ENCODE results near the gene PTPRN2. TPM values are rescaled to one million over a fixed set of nuclear protein-coding genes. Genes with fewer than 3 reads are reported as not detected.

The PTPRN2 gene
- total and polyA plus RNA-seq, 2 donors from 2014 or later = 4.8 to 6.2 TPM

GRCh38 chr7:158384746-158385145, 202.9 kb downstream of the PTPRN2 start:
- H3K27ac ChIP-seq (ENCODE audit: low read depth in 2 of 2, low read length in 2 of 2) = no peak overlapping the region
- FAIRE-seq (no peak), DNase-seq (peak in 3 of 5 donors; percentile 25 to 35 (median 32))
- H3K9ac ChIP-seq (ENCODE audit: low read length in 3 of 3) = no peak overlapping the region
- no peak for TF ChIP-seq CTCF (IDR thresholded peaks at IDR 0.05; ENCODE audit: borderline replicate concordance, extremely low read depth, insufficient read depth)
- intact Hi-C loops (cut with DNase I) = no loop called here
- H3K4me3 ChIP-seq (ENCODE audit: low read length in 3 of 3) = no peak overlapping the region
- no peaks in the 10 kb centered on the region for H3K9me3 ChIP-seq (ENCODE audit: control insufficient read depth in 2 of 3, insufficient read depth in 1 of 3, low read length in 3 of 3)
- H3K36me3 ChIP-seq (ENCODE audit: control insufficient read depth in 2 of 3, insufficient read depth in 3 of 3, low read length in 3 of 3) = no peaks in the 10 kb centered on the region
- H3K27me3 ChIP-seq (ENCODE audit: control insufficient read depth, insufficient read depth, low read length) = no peaks in the 10 kb centered on the region
- H3K4me1 ChIP-seq (ENCODE audit: control insufficient read depth in 2 of 3, insufficient read depth in 2 of 3, low read depth in 1 of 3, low read length in 3 of 3) = no peaks in the 10 kb centered on the region

GRCh38 chr7:158383665-158384064, 204.0 kb downstream of the PTPRN2 start:
- Histone ChIP-seq H3K4me1 (ENCODE audit: control insufficient read depth in 2 of 3, insufficient read depth in 2 of 3, low read depth in 1 of 3, low read length in 3 of 3) (no peaks in the 10 kb centered on the region), H3K9ac (ENCODE audit: low read length in 3 of 3) (no peak overlapping the region), H3K4me3 (ENCODE audit: low read length in 3 of 3) (no peak overlapping the region), H3K36me3 (ENCODE audit: control insufficient read depth in 2 of 3, insufficient read depth in 3 of 3, low read length in 3 of 3) (no peaks in the 10 kb centered on the region), H3K27ac (ENCODE audit: low read depth in 2 of 2, low read length in 2 of 2) (no peak overlapping the region), H3K9me3 (ENCODE audit: control insufficient read depth in 2 of 3, insufficient read depth in 1 of 3, low read length in 3 of 3) (no peaks in the 10 kb centered on the region), H3K27me3 (ENCODE audit: control insufficient read depth, insufficient read depth, low read length) (no peaks in the 10 kb centered on the region)
- intact Hi-C loops (cut with DNase I) = no loop called here
- no peak for TF ChIP-seq CTCF (IDR thresholded peaks at IDR 0.05; ENCODE audit: borderline replicate concordance, extremely low read depth, insufficient read depth)
- DNase-seq = no peak
- FAIRE-seq = no peak

- FAIRE-seq (no peak), DNase-seq (no peak)
- Histone ChIP-seq H3K9me3 (ENCODE audit: control insufficient read depth in 2 of 3, insufficient read depth in 1 of 3, low read length in 3 of 3) (no peaks in the 10 kb centered on the region), H3K27me3 (ENCODE audit: control insufficient read depth, insufficient read depth, low read length) (no peaks in the 10 kb centered on the region), H3K9ac (ENCODE audit: low read length in 3 of 3) (no peak overlapping the region), H3K4me3 (ENCODE audit: low read length in 3 of 3) (no peak overlapping the region), H3K36me3 (ENCODE audit: control insufficient read depth in 2 of 3, insufficient read depth in 3 of 3, low read length in 3 of 3) (no peaks in the 10 kb centered on the region), H3K4me1 (ENCODE audit: control insufficient read depth in 2 of 3, insufficient read depth in 2 of 3, low read depth in 1 of 3, low read length in 3 of 3) (no peaks in the 10 kb centered on the region), H3K27ac (ENCODE audit: low read depth in 2 of 2, low read length in 2 of 2) (no peak overlapping the region)
- TF ChIP-seq CTCF (IDR thresholded peaks at IDR 0.05; ENCODE audit: borderline replicate concordance, extremely low read depth, insufficient read depth) = no peak
- intact Hi-C loops (cut with DNase I) = no loop called here
These were observed 205.0 kb downstream of the PTPRN2 start for GRCh38 chr7:158382363-158383254.

Data from kidney (tissue), 14 donors.